Fibroblast of skin of right biceps (primary cell): ENCODE data around the gene CDHR1.

Experiments used
- DNase-seq: peaks from one replicate; pipeline ENCODE4 v3.0.0-alpha.2; 2013

The CDHR1 gene

GRCh38 chr10:84234479-84234878 is 40.1 kb downstream of the CDHR1 start:
- DNase-seq = no peak

GRCh38 chr10:84235096-84235495 is 40.8 kb downstream of the CDHR1 start:
- DNase-seq = no peak

- DNase-seq = no peak
Measured at GRCh38 chr10:84236807-84237198, 42.5 kb downstream of the CDHR1 start.

GRCh38 chr10:84237199-84238051 is 43.1 kb downstream of the CDHR1 start:
- no peak for DNase-seq

GRCh38 chr10:84238909-84239308 is 44.6 kb downstream of the CDHR1 start:
- no peak for DNase-seq

- DNase-seq = no peak
Measured at GRCh38 chr10:84241185-84241790, 47.0 kb downstream of the CDHR1 start, which contains the start of gene LRIT1. LRIT1 (minus strand) TSS chr10:84241546; CDS start chr10:84241439, 107 bp downstream.

- DNase-seq = no peak
Measured at GRCh38 chr10:84243759-84244158, 49.4 kb downstream of the CDHR1 start.

- no peak for DNase-seq
Measured at GRCh38 chr10:84244651-84245270, 50.4 kb downstream of the CDHR1 start, which contains the start of gene RGR. RGR (plus strand) TSS chr10:84245053; CDS start chr10:84245091, 38 bp downstream.

GRCh38 chr10:84247496-84247895 is 53.2 kb downstream of the CDHR1 start:
- no peak for DNase-seq

- no peak for DNase-seq
Measured at GRCh38 chr10:84248794-84249193, 54.5 kb downstream of the CDHR1 start.

- DNase-seq = no peak
Measured at GRCh38 chr10:84254552-84255478, 60.5 kb downstream of the CDHR1 start.

GRCh38 chr10:84256510-84257342 is 62.4 kb downstream of the CDHR1 start:
- DNase-seq = peak; percentile 24

- DNase-seq = no peak
Measured at GRCh38 chr10:84257343-84258020, 63.1 kb downstream of the CDHR1 start.

- no peak for DNase-seq
Measured at GRCh38 chr10:84258034-84258695, 63.8 kb downstream of the CDHR1 start.

- no peak for DNase-seq
Measured at GRCh38 chr10:84261236-84261915, 67.0 kb downstream of the CDHR1 start.

- DNase-seq = no peak
Measured at GRCh38 chr10:84262190-84262956, 68.0 kb downstream of the CDHR1 start.

- DNase-seq = no peak
Measured at GRCh38 chr10:84263716-84264115, 69.4 kb downstream of the CDHR1 start.

GRCh38 chr10:84264611-84265141 is 70.3 kb downstream of the CDHR1 start:
- DNase-seq = peak; percentile 43

GRCh38 chr10:84265418-84265817 is 71.1 kb downstream of the CDHR1 start:
- no peak for DNase-seq
